ENCODE data around the gene KCNK7. TPM values are rescaled to one million over a fixed set of nuclear protein-coding genes. Genes with fewer than 3 reads are reported as not detected.

KCNK7 gene
- total and polyA plus RNA-seq, 7 donors: 0.54 to 1.4 (median 0.71) TPM; not detected in 4

GRCh38 chr11:65620666-65621065, 25.1 kb upstream of the KCNK7 start:
- intact Hi-C loops (cut with DNase I): loop anchor here (10.0 kb wide), 1 partner anchor 194 kb away; no protein-coding TSS in a partner anchor

GRCh38 chr11:65619281-65619928, 23.8 kb upstream of the KCNK7 start:
- DNase-seq: no peak
- TF ChIP-seq EP300 (IDR thresholded peaks at IDR 0.05) (no peak), POLR2A (IDR thresholded peaks at IDR 0.05) (no peak), POLR2AphosphoS5 (IDR thresholded peaks at IDR 0.05) (no peak), CTCF (IDR thresholded peaks at IDR 0.05) (no peak)
- Histone ChIP-seq H3K4me1 (peaks cover 0 to 22% (median 18%) of the 10 kb centered on the region in 4 donors), H3K4me3 (no peak overlapping the region), H3K27me3 (no peaks in the 10 kb centered on the region), H3K27ac (no peak overlapping the region), H3K9me3 (no peaks in the 10 kb centered on the region), H3K36me3 (peaks cover 36 to 73% (median 50%) of the 10 kb centered on the region in 4 donors)
- intact Hi-C loops (cut with DNase I): loop anchor here (10.0 kb wide), 1 partner anchor 505 kb away; the partner anchor contains the start of genes TM7SF2 and ZNHIT2
- WGBS, 2 donors: 94 to 96% methylated on average over 29 of the region's 29 CpGs

More at GRCh38 chr11:65620666-65621065, 25.1 kb upstream of the KCNK7 start:
- H3K36me3 ChIP-seq: peaks cover 43 to 86% (median 62%) of the 10 kb centered on the region in 4 donors
- H3K4me1 ChIP-seq: peaks cover 0 to 20% (median 16%) of the 10 kb centered on the region in 4 donors
- no peak for DNase-seq
- no peak for TF ChIP-seq POLR2A (IDR thresholded peaks at IDR 0.05)
- H3K4me3 ChIP-seq: no peak overlapping the region
- H3K27ac ChIP-seq: no peak overlapping the region
- H3K9me3 ChIP-seq: no peaks in the 10 kb centered on the region
- 94% methylated on average over 19 of the region's 19 CpGs for WGBS, 2 donors
- H3K27me3 ChIP-seq: no peaks in the 10 kb centered on the region

- Histone ChIP-seq H3K27ac (no peak overlapping the region), H3K4me3 (no peak overlapping the region), H3K36me3 (peaks cover 34 to 67% (median 46%) of the 10 kb centered on the region in 4 donors), H3K4me1 (peaks cover 0 to 24% (median 18%) of the 10 kb centered on the region in 4 donors), H3K9me3 (no peaks in the 10 kb centered on the region), H3K27me3 (no peaks in the 10 kb centered on the region)
- DNase-seq: no peak
- 95% methylated on average over 14 of the region's 14 CpGs for WGBS, 2 donors
- intact Hi-C loops (cut with DNase I): loop anchor here (10.0 kb wide), 1 partner anchor 504 kb away; the partner anchor contains the start of genes TM7SF2 and ZNHIT2
- no peak for TF ChIP-seq POLR2AphosphoS5 (IDR thresholded peaks at IDR 0.05)
- no peak for TF ChIP-seq EP300 (IDR thresholded peaks at IDR 0.05)
- no peak for TF ChIP-seq CTCF (IDR thresholded peaks at IDR 0.05)
Observed at GRCh38 chr11:65618763-65619162, 23.2 kb upstream of the KCNK7 start.

GRCh38 chr11:65617990-65618751, 22.6 kb upstream of the KCNK7 start:
- 95 to 96% methylated on average over 33 of the region's 33 CpGs for WGBS, 2 donors
- intact Hi-C loops (cut with DNase I): loop anchor here (10.0 kb wide), 1 partner anchor 503 kb away; the partner anchor contains the start of genes TM7SF2 and ZNHIT2
- Histone ChIP-seq H3K9me3 (no peaks in the 10 kb centered on the region), H3K36me3 (peaks cover 34 to 61% (median 43%) of the 10 kb centered on the region in 4 donors), H3K4me3 (no peak overlapping the region), H3K27me3 (no peaks in the 10 kb centered on the region), H3K27ac (no peak overlapping the region), H3K4me1 (peaks cover 0 to 30% (median 22%) of the 10 kb centered on the region in 4 donors)
- DNase-seq: no peak
- TF ChIP-seq POLR2AphosphoS5 (IDR thresholded peaks at IDR 0.05) (no peak), POLR2A (IDR thresholded peaks at IDR 0.05) (no peak), EP300 (IDR thresholded peaks at IDR 0.05) (no peak), CTCF (IDR thresholded peaks at IDR 0.05) (no peak)
